ENCODE measurements around the gene SEC14L6. TPM values are rescaled to one million over a fixed set of nuclear protein-coding genes. Genes with fewer than 3 reads are reported as not detected.

SEC14L6 gene
- total RNA-seq, 2 experiments from 2014 or later, result not detected

Other genes with a start within 250 kb of the SEC14L6 start
- gene TBC1D10A, start 219.8 kb downstream of the SEC14L6 start, total RNA-seq, result 10 to 100 TPM; 37.9 to 41.6 TPM
- 100 to 1,000 TPM; 225 to 226 TPM for gene SF3A1, start 189.8 kb downstream of the SEC14L6 start, total RNA-seq
- gene CCDC157, start 189.7 kb downstream of the SEC14L6 start, total RNA-seq, result 1 to 10 TPM; 3.2 to 3.6 TPM
- gene RNF215, start 159.3 kb downstream of the SEC14L6 start, total RNA-seq, result 10 to 100 TPM; 12.2 to 13.3 TPM
- 1 to 10 TPM; 5.6 to 7.4 TPM for gene SEC14L2, start 149.7 kb downstream of the SEC14L6 start, total RNA-seq
- 10 to 100 TPM; 49.5 to 52.1 TPM for gene MTFP1, start 121.0 kb downstream of the SEC14L6 start, total RNA-seq
- under 1 TPM in 1 of 2 experiments, not detected in 1; 0.25 TPM for gene SEC14L3, start 74.7 kb downstream of the SEC14L6 start, total RNA-seq
- gene SEC14L4, start 41.0 kb downstream of the SEC14L6 start, total RNA-seq, result not detected
- gene GAL3ST1, start 27.9 kb upstream of the SEC14L6 start, total RNA-seq, result not detected
- 10 to 100 TPM; 48.3 to 54.9 TPM for gene PES1, start 45.2 kb upstream of the SEC14L6 start, total RNA-seq
- gene TCN2, start 60.4 kb upstream of the SEC14L6 start, total RNA-seq, result 1 to 10 TPM; 1.7 to 1.9 TPM
- 1 to 10 TPM; 5.3 to 5.8 TPM for gene SLC35E4, start 89.0 kb upstream of the SEC14L6 start, total RNA-seq
- 10 to 100 TPM; 14.3 to 18.5 TPM for gene DUSP18, start 121.1 kb upstream of the SEC14L6 start, total RNA-seq
- 1 to 10 TPM; 4.8 to 5.0 TPM for gene OSBP2, start 148.1 kb upstream of the SEC14L6 start, total RNA-seq

All from activated CD4-positive, alpha-beta memory T cell treated with anti-CD3 and anti-CD28 coated beads, Interleukin-2, amount 10 ng/mL, durations not matched to agents 7 days and 5 days (primary cell).